Measurements from ENCODE around the gene TFPI.

The TFPI gene

DNA sequence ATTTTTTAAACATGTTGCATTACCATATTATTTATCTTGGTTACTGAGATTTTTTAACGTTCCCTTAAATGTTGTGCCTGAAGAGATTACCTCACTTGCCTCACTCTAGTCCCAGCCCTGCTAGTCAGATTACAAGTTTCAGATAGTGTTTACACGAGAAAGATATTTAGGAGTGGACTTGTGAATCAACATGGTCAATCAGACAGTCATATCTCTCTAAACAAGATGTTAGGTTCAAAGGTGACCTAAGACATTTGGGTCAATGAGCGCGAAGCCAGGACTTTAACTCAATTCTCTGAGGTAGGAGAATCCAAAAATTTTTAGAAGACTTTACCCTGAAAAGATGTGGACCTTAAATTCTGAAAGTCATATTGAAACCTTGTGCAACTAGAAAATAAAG is 91.4 kb downstream of the TFPI start:
- H3K4me3 ChIP-seq (replicated peaks in 1 of 2; ENCODE audit: low read depth in 2 of 2, low read length in 2 of 2), result no peak overlapping the region
- TF ChIP-seq, protein P1, sequence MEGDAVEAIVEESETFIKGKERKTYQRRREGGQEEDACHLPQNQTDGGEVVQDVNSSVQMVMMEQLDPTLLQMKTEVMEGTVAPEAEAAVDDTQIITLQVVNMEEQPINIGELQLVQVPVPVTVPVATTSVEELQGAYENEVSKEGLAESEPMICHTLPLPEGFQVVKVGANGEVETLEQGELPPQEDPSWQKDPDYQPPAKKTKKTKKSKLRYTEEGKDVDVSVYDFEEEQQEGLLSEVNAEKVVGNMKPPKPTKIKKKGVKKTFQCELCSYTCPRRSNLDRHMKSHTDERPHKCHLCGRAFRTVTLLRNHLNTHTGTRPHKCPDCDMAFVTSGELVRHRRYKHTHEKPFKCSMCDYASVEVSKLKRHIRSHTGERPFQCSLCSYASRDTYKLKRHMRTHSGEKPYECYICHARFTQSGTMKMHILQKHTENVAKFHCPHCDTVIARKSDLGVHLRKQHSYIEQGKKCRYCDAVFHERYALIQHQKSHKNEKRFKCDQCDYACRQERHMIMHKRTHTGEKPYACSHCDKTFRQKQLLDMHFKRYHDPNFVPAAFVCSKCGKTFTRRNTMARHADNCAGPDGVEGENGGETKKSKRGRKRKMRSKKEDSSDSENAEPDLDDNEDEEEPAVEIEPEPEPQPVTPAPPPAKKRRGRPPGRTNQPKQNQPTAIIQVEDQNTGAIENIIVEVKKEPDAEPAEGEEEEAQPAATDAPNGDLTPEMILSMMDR (IDR thresholded peaks at IDR 0.05; ENCODE audit: low read depth, low read length), result no peak

DNA sequence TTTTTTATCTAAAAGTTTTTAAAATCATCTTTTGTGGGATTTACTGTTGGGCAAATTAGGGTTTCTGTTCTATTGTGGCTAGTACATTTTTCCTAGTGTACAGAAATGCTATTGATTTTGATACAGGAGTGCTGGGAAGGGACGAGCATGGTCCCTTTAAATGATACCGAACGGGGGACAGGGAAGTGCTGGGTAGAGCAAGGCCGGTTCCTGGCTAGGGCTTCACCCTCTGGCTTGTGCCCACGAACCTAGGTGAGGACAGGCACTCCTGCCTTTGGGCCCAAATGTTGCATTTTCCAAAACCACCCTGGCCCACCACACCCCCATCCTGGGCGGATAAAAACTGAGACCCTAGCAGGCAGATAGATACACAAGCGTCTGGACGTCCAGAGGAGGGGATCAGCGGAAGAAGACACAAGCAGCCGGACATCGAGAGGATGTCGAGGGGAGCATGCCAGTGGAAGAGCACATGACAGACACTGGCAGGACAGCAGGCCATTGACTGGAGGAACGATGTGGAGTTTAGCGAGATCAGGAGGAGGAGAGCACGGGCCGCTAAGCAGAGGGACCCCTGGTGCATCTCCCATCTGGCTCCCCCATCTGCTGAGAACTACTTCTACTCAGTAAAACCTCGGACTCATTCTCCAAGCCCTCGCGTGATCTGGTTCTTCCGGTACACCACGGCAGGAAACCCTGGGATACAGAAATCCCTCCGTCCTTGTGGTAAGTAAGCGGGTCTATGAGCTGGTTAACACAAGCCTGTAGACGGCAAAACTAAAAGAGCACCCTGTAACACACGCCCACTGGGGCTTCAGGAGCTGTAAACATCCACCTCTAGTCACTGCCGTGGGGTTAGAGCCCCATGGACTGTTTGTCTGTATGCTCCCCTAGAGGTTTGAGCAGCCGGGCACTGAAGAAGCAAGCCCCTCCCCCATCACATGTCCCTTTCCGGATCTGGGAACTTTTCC is 92.7 kb downstream of the TFPI start:
- TF ChIP-seq, protein P1 (IDR thresholded peaks at IDR 0.05; ENCODE audit: low read depth, low read length), result no peak
- peak overlapping the region in 1 of 2 donors; percentile 33 for H3K4me3 ChIP-seq (replicated peaks in 1 of 2; ENCODE audit: low read depth in 2 of 2, low read length in 2 of 2)

More for the DNA sequence above, 91.4 kb downstream of the TFPI start:
- no peak for DNase-seq (ENCODE audit: low read depth in 2 of 2)

DNA sequence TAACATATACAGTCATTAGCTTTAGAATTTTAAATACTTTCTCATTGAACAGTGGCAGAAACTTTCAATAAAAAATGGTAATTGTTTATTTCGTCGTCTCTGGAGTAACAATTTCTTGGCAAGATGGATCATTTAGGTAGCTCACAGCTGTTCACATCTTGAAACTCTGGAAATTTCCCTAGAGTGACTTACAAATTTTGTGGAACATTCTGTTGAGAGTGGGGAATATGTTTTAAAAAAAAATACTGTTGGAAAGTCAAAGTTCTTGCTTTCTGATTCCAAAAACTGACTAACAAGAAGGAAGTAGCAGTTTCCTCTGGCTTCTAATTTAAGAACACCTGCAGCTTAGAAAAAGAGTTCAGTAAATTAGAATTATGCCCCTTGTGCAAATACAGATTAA is 95.0 kb downstream of the TFPI start:
- no peak for DNase-seq (ENCODE audit: low read depth in 2 of 2)
- H3K4me3 ChIP-seq (replicated peaks in 1 of 2; ENCODE audit: low read depth in 2 of 2, low read length in 2 of 2), result no peak overlapping the region
- TF ChIP-seq, protein P1 (IDR thresholded peaks at IDR 0.05; ENCODE audit: low read depth, low read length), result no peak

More for the DNA sequence above, 92.7 kb downstream of the TFPI start:
- peak; percentile 41 to 65 for DNase-seq (ENCODE audit: low read depth in 2 of 2)

DNA sequence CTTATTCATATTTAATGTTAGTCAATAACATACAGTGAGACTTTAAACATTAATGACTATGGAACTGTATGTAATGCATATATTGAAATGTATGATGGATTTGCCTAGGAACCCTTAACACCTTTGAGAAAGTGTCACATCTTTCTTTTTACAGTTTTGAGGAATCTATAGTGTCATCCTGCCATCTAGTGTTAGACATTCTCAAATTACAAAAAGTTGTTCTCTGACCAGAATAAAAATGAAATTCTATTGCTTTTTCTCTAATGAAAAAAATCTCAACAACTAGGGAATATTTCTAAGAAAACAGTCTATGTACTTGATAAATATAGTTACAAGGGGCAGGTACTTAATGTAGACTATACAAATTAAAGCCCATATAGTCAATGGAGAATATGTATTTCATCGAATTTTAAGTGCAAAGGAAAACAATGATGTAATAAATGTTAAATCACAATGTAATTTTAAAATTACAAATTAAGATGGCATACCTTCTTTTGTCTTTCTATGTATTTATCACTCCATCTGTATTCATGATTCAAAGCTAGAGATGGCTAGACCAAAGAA is 101.1 kb downstream of the TFPI start:
- TF ChIP-seq, protein P1 (IDR thresholded peaks at IDR 0.05; ENCODE audit: low read depth, low read length), result peak; percentile 37
- peak; percentile 60 to 62 for DNase-seq (ENCODE audit: low read depth in 2 of 2)
- H3K4me3 ChIP-seq (replicated peaks in 1 of 2; ENCODE audit: low read depth in 2 of 2, low read length in 2 of 2), result no peak overlapping the region

DNA sequence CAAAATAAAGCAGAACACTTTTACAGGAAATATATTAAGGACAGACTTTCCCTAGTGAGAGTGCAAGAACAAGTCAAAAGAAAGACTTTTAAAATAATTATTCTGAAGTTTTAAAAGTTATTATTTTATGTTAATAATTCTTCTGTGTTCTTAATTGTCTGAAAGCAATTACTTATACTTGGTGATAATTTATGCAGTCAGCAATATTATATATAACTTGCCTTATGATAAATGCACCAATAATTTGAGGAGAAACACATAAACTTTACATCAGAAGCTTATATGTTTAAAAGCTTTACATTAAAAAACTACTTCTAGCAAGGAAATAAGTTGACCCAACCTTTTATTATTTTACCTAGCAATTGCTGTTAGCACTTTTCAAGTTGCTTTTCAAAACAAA is 102.7 kb downstream of the TFPI start:
- no peak overlapping the region for H3K4me3 ChIP-seq (replicated peaks in 1 of 2; ENCODE audit: low read depth in 2 of 2, low read length in 2 of 2)
- DNase-seq (ENCODE audit: low read depth in 2 of 2), result no peak
- TF ChIP-seq, protein P1 (IDR thresholded peaks at IDR 0.05; ENCODE audit: low read depth, low read length), result no peak

DNA sequence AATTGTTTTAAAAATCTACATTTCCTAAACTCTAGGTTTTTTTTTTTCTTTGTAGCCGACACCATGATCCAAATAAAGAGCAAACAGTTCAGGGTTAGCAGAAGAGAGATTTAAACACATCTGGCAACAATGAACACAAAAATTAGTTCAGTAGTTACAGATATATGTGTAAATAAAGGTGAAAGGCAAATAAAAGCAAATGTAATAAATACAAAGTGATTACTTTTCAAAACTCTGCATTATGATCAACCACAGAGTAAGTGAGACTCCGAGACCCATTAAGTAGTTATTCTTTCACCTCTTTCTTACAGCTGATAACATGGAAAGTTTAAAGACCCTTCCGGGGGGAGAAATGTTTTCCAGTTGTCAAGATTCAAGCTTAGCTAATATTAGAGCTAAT is 106.9 kb downstream of the TFPI start:
- no peak for DNase-seq (ENCODE audit: low read depth in 2 of 2)
- TF ChIP-seq, protein P1 (IDR thresholded peaks at IDR 0.05; ENCODE audit: low read depth, low read length), result no peak
- peak overlapping the region; percentile 45 to 48 for H3K4me3 ChIP-seq (replicated peaks in 1 of 2; ENCODE audit: low read depth in 2 of 2, low read length in 2 of 2)
